GM18861 (cell line): ENCODE results near the gene FOXK2.
"Not testable (repeated sequence)": the region's sequence is repeated elsewhere in the genome, so short reads cannot be mapped to it uniquely, and the experiment has no call there.

Experiments used
- ATAC-seq: cut with Tn5 transposase; IDR thresholded peaks from one replicate; pipeline ENCODE4 v1.9.1; 2021; ENCODE audit not compliant: unreplicated experiment

Gene FOXK2

DNA sequence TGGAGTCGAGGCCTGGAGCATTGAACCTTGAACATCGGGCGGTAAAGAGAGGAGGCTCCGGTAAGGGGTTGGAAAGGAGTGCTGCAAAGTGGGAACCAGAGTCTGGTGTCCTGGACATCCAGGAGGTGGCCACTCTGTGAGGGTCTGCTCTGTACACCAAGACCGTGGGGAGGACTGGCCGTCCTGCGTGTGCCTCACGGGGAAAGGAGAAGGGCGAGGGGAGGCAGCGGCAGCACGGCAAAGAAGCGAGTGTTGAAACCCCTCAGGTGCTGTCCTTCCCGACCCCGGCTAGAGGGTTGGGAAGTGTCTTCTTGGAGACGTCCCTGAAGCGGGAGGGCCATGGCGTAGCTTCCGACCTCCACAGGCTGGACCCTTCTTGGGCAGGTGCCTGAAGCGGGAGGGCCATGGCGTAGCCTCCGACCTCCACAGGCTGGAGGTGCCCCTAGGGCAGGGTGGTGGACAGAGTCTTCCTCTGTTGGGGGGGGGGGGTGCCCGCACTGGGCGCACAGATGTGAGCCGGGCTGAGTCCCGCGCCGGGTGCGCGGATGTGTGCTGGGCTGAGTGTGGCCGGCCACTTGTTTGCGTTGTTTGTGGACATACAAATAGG, 42.0 kb downstream of the FOXK2 start:
- ATAC-seq, result no peak

- ATAC-seq, result not testable (repeated sequence)
Observed at GRCh38 chr17:82562718-82563220, 43.2 kb downstream of the FOXK2 start.

DNA sequence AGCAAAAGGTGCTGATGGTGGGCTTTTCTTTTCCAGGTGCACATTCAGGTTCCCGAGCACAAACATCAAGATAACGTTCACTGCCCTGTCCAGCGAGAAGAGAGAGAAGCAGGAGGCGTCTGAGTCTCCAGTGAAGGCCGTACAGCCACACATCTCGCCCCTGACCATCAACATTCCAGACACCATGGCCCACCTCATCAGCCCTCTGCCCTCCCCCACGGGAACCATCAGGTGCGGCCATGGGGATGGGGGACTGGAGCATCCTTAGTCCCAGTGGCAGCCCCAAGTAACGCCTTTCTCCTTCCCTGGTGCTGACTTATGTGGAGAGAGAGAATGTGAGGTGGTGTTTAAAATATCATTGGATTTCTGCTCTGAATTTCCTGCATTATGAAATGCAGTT, 43.8 kb downstream of the FOXK2 start:
- ATAC-seq, result no peak

DNA sequence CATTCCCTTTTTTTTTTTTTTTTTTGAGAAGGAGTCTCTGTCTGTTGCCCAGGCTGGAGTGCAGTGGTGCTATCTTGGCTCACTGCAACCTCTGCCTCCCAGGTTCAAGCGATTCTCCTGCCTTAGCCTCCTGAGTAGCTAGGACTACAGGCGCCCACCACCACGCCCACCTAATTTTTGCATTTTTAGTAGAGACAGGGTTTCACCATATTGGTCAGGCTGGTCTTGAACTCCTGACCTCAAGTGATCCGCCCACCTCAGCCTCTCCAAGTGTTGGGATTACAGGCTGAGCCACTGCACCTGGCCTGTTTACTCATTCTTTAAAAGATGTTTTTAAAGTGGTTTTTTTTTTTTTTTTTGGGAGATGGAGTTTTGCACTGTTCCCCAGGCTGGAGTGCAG, 44.2 kb downstream of the FOXK2 start:
- ATAC-seq, result not testable (repeated sequence)

GRCh38 chr17:82564241-82564640, 44.7 kb downstream of the FOXK2 start:
- ATAC-seq, result no peak

DNA sequence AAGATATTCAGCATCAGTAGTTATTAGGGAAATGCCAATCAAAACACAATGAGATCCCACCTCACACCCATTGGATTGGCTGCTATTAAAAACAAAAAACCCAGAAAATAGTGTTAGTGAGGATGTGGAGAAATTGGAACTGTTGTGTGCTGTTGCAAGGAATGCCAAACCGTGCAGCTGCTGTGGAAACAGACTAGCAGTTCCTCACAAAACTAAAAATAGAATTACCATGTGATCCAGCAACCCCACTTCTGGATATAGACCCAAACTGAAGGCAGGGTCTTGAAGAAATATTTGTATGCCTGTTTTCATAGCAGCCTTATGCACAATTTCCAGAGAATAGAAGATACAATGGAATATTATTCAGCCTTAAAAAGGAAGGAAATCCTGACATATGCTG, 46.0 kb downstream of the FOXK2 start:
- no peak for ATAC-seq

- no peak for ATAC-seq
Observed at GRCh38 chr17:82566129-82566960, 46.8 kb downstream of the FOXK2 start.

DNA sequence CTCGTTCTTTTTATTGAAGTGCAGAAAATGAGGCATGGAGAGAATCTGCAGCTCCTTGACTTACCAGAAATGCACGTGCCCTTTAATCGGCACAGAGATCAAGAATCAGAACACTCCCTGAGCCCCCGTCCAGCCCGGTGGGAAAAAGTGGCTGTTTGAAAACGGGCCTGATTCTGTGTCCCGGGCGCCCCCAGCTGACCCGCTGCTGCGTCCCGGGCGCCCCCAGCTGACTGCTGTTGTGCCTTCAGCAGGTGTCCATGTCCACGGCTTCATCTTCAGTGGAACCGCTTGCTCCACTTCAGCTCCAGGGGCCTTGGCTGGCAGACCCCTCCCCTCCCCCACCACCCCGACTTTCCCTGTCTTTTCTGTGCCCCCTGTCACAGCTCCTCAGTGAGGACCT, 47.8 kb downstream of the FOXK2 start:
- ATAC-seq, result no peak

GRCh38 chr17:82568997-82569393, 49.5 kb downstream of the FOXK2 start:
- ATAC-seq, result no peak

DNA sequence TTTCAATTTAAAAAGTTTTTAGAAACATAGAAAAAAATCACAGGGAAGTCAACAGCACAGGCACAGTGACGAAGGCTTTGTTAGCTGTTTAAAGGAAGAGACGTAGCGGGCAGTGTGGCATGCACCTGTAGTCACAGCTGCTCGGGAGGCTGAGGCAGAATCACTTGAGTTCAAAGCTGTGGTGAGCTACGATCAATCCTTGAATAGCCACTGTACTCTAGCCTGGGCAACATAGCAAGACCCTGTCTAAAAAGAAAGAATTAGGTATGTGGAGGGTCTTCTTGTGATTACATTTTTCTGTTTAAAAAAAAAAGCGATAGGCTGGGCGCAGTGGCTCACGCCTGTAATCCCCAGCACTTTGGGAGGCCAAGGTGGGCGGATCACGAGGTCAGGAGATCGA, 50.1 kb downstream of the FOXK2 start:
- ATAC-seq, result no peak

- no peak for ATAC-seq
Observed at GRCh38 chr17:82570277-82570676, 50.7 kb downstream of the FOXK2 start.

DNA sequence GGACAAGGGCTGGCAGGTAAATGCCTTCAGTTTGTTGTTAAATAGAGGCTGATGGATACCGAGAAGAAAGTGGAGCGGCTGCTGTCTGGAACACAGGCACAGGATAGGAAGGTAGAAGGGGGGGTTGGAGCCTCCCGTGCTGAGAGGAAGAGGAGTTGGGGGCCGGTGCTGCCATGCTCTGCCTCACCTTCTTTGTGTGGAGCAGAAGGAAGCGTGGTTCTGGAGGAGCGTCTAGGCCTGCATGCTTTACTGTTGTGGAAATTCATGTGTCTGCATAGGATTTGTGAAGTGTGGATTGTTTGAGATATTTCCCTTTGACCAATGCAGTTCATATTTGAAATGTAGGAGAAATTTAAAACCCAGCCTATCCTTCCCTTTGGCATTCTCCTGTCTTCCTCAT, 52.3 kb downstream of the FOXK2 start:
- ATAC-seq, result no peak

DNA sequence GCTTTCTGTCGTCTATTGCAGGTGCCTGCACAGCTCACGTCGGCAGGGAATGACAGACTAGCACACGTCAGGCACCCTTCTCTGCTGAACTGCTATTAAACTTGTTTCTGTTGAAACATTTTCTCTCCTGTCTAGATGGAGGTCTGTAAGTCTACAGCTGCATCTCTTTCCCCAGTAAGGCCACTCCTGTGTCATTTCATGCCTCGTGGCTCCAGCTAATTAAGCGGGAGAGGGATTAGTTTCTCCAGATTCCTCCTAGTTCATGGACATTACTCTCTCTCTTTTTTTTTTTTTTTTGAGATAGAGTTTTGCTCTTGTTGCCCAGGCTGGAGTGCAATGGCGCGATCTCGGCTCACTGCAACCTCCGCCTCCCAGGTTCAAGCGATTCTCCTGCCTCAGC, 54.5 kb downstream of the FOXK2 start:
- no peak for ATAC-seq

DNA sequence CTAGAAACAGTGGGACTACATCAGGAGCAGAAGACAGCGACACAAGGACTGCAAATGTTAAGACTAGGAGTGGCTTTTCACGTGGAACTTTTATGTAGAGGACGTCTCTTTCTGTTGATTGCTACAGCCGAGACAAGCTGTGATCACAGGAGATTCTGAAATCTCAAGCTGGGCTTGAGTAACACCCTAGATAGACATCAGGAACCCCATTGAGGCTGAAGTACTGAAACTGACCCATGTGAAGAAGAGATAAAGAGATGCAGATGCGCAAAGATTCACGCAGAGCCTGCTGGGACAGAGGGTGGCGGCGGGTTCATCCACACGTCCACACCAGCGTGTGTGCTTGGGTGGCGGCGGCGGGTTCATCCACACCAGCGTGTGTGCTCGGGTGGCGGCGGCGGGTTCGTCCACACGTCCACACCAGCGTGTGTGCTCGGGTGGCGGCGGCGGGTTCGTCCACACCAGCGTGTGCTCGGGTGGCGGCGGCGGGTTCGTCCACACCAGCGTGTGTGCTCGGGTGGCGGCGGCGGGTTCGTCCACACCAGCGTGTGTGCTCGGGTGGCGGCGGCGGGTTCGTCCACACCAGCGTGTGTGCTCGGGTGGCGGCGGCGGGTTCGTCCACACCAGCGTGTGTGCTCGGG, 56.2 kb downstream of the FOXK2 start:
- not testable (repeated sequence) for ATAC-seq

- no peak for ATAC-seq
Observed at GRCh38 chr17:82577300-82577699, 57.8 kb downstream of the FOXK2 start.

DNA sequence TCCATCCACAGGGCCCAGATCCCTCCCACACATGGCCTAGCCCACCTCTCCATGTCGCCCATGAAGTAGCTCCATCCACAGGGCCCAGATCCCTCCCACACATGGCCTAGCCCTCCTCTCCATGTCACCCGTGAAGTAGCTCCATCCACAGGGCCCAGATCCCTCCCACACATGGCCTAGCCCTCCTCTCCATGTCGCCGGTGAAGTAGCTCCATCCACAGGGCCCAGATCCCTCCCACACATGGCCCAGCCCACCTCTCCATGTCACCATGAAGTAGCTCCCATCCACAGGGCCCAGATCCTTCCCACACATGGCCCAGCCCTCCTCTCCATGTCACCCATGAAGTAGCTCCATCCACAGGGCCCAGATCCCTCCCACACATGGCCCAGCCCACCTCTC, 60.4 kb downstream of the FOXK2 start:
- ATAC-seq, result not testable (repeated sequence)

DNA sequence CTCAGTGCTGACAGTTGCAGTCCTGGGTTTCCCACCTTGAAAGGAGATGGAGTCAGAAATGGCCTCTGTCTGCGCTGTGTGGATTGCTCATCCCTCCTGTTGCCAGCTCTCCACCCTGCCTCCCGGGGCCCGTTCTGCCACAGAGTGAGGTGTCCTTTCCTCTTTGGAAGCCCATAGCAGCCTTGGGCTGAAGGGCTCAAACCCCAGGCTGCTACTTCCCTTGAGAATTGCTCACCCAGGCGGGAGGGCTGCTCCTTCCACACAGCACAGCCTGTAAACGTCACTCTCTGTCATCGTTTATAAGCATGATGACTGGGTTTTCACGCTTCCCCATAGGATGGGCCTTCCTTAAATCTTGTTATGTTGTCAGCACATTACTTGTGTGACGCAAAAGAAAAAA, 62.7 kb downstream of the FOXK2 start:
- ATAC-seq, result no peak

- no peak for ATAC-seq
Observed at GRCh38 chr17:82582709-82583108, 63.2 kb downstream of the FOXK2 start.

- no peak for ATAC-seq
Observed at GRCh38 chr17:82583720-82584234, 64.2 kb downstream of the FOXK2 start.

GRCh38 chr17:82585935-82586575, 66.5 kb downstream of the FOXK2 start:
- not testable (repeated sequence) for ATAC-seq

DNA sequence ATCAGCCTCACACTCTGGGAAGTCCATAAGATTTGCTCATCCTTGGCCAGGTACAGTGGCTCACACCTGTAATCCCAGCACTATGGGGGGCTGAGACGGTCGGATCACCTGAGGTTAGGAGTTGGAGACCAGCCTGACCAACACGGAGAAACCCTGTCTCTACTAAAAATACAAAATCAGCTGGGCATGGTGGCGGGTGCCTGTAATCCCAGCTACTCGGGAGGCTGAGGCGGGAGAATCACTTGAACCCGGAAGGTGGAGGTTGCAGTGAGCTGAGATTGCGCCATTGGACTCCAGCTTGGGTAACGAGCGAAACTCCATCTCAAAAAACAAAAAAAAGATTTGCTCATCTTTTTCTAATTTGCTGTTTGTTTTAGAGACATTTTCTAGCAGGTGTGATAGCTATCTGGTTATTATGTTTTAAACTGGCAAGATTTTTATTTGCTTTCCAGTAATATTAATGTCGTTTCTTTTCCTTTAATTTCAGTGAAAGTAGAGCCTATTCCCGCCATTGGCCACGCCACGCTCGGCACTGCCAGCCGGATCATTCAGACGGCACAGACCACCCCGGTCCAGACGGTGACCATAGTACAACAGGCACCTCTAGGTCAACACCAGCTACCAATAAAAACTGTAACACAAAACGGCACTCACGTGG, 67.2 kb downstream of the FOXK2 start:
- no peak for ATAC-seq
